HepG2 (cell line): ENCODE measurements around the gene THUMPD1. TPM values are rescaled to one million over a fixed set of nuclear protein-coding genes. Genes with fewer than 3 reads are reported as not detected.

ENCODE experiments used
- ATAC-seq: fragments of 200-7000 bp; cut with Tn5 transposase; 3 replicates; pipeline ENCODE4 v1.9.1; 2020; ENCODE audit warnings: mild to moderate bottlenecking, moderate library complexity
- BruUV-seq: library from RNA; stranded (reverse); fragments of 400-500 nt; replicated peaks from 2 replicates; lab custom pipeline; 2021; lab: Mats Ljungman, UMichigan
- CTCF ChIA-PET: fragments of 300-600 bp; formaldehyde crosslinking; extraction: SDS; loops from one replicate; lab custom pipeline; 2021; ENCODE audit warnings: low total read pairs, inconsistent platforms, low intra/inter-chr PET ratio; lab: Yijun Ruan, JAX
- POLR2A ChIA-PET: fragments of 350-600 bp; sonication (Branson Sonifier 250); formaldehyde crosslinking; loops from one replicate; lab custom pipeline; 2020; ENCODE audit warnings: antibody characterized with exemption, inconsistent platforms; lab: Yijun Ruan, JAX
- DNase-seq: peaks from one replicate; pipeline ENCODE4 v3.0.0-alpha.2; 2015; ENCODE audit warnings: low spot score
- FAIRE-seq: peaks from 3 replicates; lab custom pipeline; 2011; peaks lifted over from hg19 to GRCh38; lab: Jason Lieb, UNC
- H2AFZ ChIP-seq: one replicate; pipeline ENCODE4 v1.6.1; 2011; ENCODE audit warnings: low read length, inconsistent platforms
- H3K27ac ChIP-seq: fragments of 300-600 bp; 3 replicates; pipeline ENCODE4 v1.8.0; 2011; ENCODE audit warnings: mixed run types, mild to moderate bottlenecking, mixed read lengths, low read length, inconsistent platforms; ENCODE audit not compliant: insufficient read depth; ENCODE audit errors: extremely low read length
- H3K27me3 ChIP-seq, 2 experiments: fragments of 200-600 bp in 1 of 2; 2 replicates in 1 of 2; 3 replicates in 1 of 2; pipeline versions ENCODE4 v1.6.0 to v1.8.0; 2011; ENCODE audit warnings: low read length in 2 of 2, mild to moderate bottlenecking in 2 of 2, moderate library complexity in 2 of 2, inconsistent platforms in 1 of 2; ENCODE audit not compliant: insufficient read depth in 2 of 2, control insufficient read depth in 1 of 2
- H3K36me3 ChIP-seq, 2 experiments: fragments of 200-600 bp in 1 of 2; replicated peaks in 1 of 2; 2 replicates in 1 of 2; 3 replicates in 1 of 2; pipeline versions ENCODE4 v1.5.1 to v1.8.0; 2011; ENCODE audit warnings: low read length in 2 of 2, inconsistent platforms in 1 of 2; ENCODE audit not compliant: insufficient read depth in 2 of 2, control insufficient read depth in 1 of 2
- H3K4me1 ChIP-seq: 2 replicates; pipeline ENCODE4 v1.5.1; 2012; ENCODE audit warnings: low read length, inconsistent platforms; ENCODE audit not compliant: insufficient read depth
- H3K4me2 ChIP-seq: 2 replicates; pipeline ENCODE4 v1.6.0; 2011; ENCODE audit warnings: low read depth, low read length, inconsistent platforms
- H3K4me3 ChIP-seq, 3 experiments: fragments of 200-600 bp in 1 of 3; sonication (generic), shearing (Covaris generic) in 1 of 3; replicated peaks in 1 of 3; 2 replicates each; pipeline ENCODE4 v1.5.1; 2011 to 2016; ENCODE audit warnings: low read length in 3 of 3, inconsistent platforms in 2 of 3, low read depth in 2 of 3, mild to moderate bottlenecking in 2 of 3, control low read depth in 1 of 3, mixed read lengths in 1 of 3; ENCODE audit not compliant: insufficient read depth in 1 of 3
- H3K79me2 ChIP-seq: one replicate; pipeline ENCODE4 v1.6.1; 2011; ENCODE audit warnings: low read length, inconsistent platforms; ENCODE audit not compliant: insufficient read depth
- H3K9ac ChIP-seq: 2 replicates; pipeline ENCODE4 v1.6.0; 2011; ENCODE audit warnings: mild to moderate bottlenecking, low read depth, low read length, inconsistent platforms; ENCODE audit not compliant: insufficient read depth
- H3K9me3 ChIP-seq: 2 replicates; pipeline ENCODE4 v1.5.1; 2012; ENCODE audit warnings: mild to moderate bottlenecking, low read length
- H4K20me1 ChIP-seq: 2 replicates; pipeline ENCODE4 v1.6.0; 2011; ENCODE audit warnings: inconsistent platforms, mild to moderate bottlenecking, low read length, moderate library complexity; ENCODE audit not compliant: insufficient read depth
- CEBPB ChIP-seq: IDR thresholded peaks from 2 replicates; pipeline ENCODE4 v1.6.1; 2011; ENCODE audit warnings: low read depth, low read length, improper control_type of control experiment, borderline replicate concordance
- DDIT3 ChIP-seq: sonication (generic); formaldehyde crosslinking; IDR thresholded peaks from 2 replicates; pipeline ENCODE4 v1.4.0; 2020; ENCODE audit warnings: mild to moderate bottlenecking, missing genetic modification reagents
- EEA1 ChIP-seq: sonication (generic); formaldehyde crosslinking; IDR thresholded peaks from 2 replicates; pipeline ENCODE4 v1.5.1; 2020; ENCODE audit warnings: mild to moderate bottlenecking, missing genetic modification reagents, borderline replicate concordance
- HNRNPUL1 ChIP-seq: fragments of 200-400 bp; formaldehyde crosslinking; IDR thresholded peaks from 2 replicates; pipeline ENCODE4 v1.6.1; 2017; ENCODE audit warnings: low read depth, mild to moderate bottlenecking, low read length, moderate library complexity
- MAFF ChIP-seq: IDR thresholded peaks from 2 replicates; pipeline ENCODE4 v1.6.1; 2011; ENCODE audit warnings: low read depth, low read length, improper control_type of control experiment
- MAFK ChIP-seq, 2 experiments: IDR thresholded peaks in 1 of 2; conservative IDR thresholded peaks in 1 of 2; 2 replicates each; pipeline ENCODE4 v1.6.1; 2011; ENCODE audit warnings: improper control_type of control experiment in 2 of 2, low read length in 2 of 2
- NFKB2 ChIP-seq: sonication (generic); formaldehyde crosslinking; IDR thresholded peaks from 2 replicates; pipeline ENCODE4 v1.4.0; 2020; ENCODE audit warnings: missing genetic modification reagents, borderline replicate concordance
- NFRKB ChIP-seq: fragments of 450-650 bp; IDR thresholded peaks from 2 replicates; pipeline ENCODE4 v1.6.1; 2017
- PCBP2 ChIP-seq: fragments of 200-400 bp; formaldehyde crosslinking; optimal IDR thresholded peaks from 2 replicates; pipeline ENCODE3; 2018; ENCODE audit warnings: low read length, low read depth; ENCODE audit not compliant: poor library complexity, severe bottlenecking
- REXO4 ChIP-seq: sonication (generic); formaldehyde crosslinking; IDR thresholded peaks from 2 replicates; pipeline ENCODE4 v1.8.0; 2022; ENCODE audit warnings: missing genetic modification reagents, mild to moderate bottlenecking, borderline replicate concordance
- TOE1 ChIP-seq: sonication (generic); formaldehyde crosslinking; IDR thresholded peaks from 2 replicates; pipeline ENCODE4 v1.4.0; 2020; ENCODE audit warnings: mild to moderate bottlenecking, missing genetic modification reagents
- ZC3H4 ChIP-seq: sonication (generic); formaldehyde crosslinking; IDR thresholded peaks from 2 replicates; pipeline ENCODE4 v1.4.0; 2020; ENCODE audit warnings: missing genetic modification reagents, borderline replicate concordance
- ZHX1 ChIP-seq: sonication (generic); formaldehyde crosslinking; IDR thresholded peaks from 2 replicates; pipeline ENCODE4 v1.8.1; 2022; ENCODE audit warnings: low read depth, mild to moderate bottlenecking, missing genetic modification reagents
- ZNF282 ChIP-seq: fragments of 450-650 bp; IDR thresholded peaks from 2 replicates; pipeline ENCODE4 v1.6.1; 2018; ENCODE audit not compliant: partially characterized antibody
- ZNF652 ChIP-seq: IDR thresholded peaks from 2 replicates; pipeline ENCODE4 v1.6.1; 2016; ENCODE audit warnings: low read depth, borderline replicate concordance
- ZNF768 ChIP-seq: sonication (generic); formaldehyde crosslinking; IDR thresholded peaks from 2 replicates; pipeline ENCODE4 v1.4.0; 2020; ENCODE audit warnings: missing genetic modification reagents
- ZSCAN29 ChIP-seq: sonication (generic); formaldehyde crosslinking; conservative IDR thresholded peaks from 2 replicates; pipeline ENCODE4 v1.4.0; 2020; ENCODE audit warnings: mild to moderate bottlenecking, missing genetic modification reagents
- WGBS: methylation state at CpG from one replicate; pipeline ENCODE4 v1.1.6; 2017; ENCODE audit warnings: low lambda C conversion rate; 5-methylcytosine and 5-hydroxymethylcytosine counted together
- in situ Hi-C: cut with HindIII; loops from 2 replicates; pipeline ENCODE4 v1.10.0; 2017; ENCODE audit warnings: low pct_unique_long_range_greater_than_20kb; ENCODE audit not compliant: extremely low pct_ligation_motif_present
- intact Hi-C: fragments of 100-400 bp; cut with micrococcal nuclease; formaldehyde crosslinking; loops from one replicate; pipeline ENCODE4 v1.10.0; 2022; ENCODE audit not compliant: unreplicated experiment
- polyA plus RNA-seq, 8 experiments: library from polyadenylated mRNA; depleted of rRNA in 3 of 8; stranded (reverse) in 7 of 8; unstranded in 1 of 8; fragments of >200 nt; fragmentation: Illumina TruSeq in 4 of 8; extraction: Trizol in 4 of 8; gene quantifications; 2 replicates each; pipeline versions ENCODE4 v1.2.1 to v1.2.3, GENCODE V29; 2011 to 2016; ENCODE audit warnings: low read depth in 4 of 8, missing spikeins in 1 of 8, mixed read lengths in 1 of 8; ENCODE audit not compliant: insufficient read depth in 1 of 8
- total RNA-seq, 5 experiments: library from RNA; depleted of rRNA; stranded (reverse); fragments of >200 nt; fragmentation: Illumina TruSeq; extraction: Trizol; gene quantifications; 2 replicates each; pipeline ENCODE4 v1.2.3, GENCODE V29; 2016; ENCODE audit warnings: low read depth in 1 of 5

THUMPD1 gene
- total and polyA plus RNA-seq, 2 of the 13 experiments (the other 11 are each of a cell fraction or from before 2014, with no cell fraction given): 22.7 to 69.1 TPM

- FAIRE-seq (no peak), ATAC-seq (no peak), DNase-seq (no peak)
- Histone ChIP-seq H3K4me3 (no peak overlapping the region), H3K4me1 (no peaks in the 10 kb centered on the region), H3K79me2 (no peaks in the 10 kb centered on the region), H3K9ac (no peak overlapping the region), H3K27ac (no peak overlapping the region), H2AFZ (no peak overlapping the region), H3K4me2 (no peak overlapping the region), H3K9me3 (no peaks in the 10 kb centered on the region), H4K20me1 (no peaks in the 10 kb centered on the region), H3K27me3 (no peaks in the 10 kb centered on the region), H3K36me3 (peaks cover 11 to 14% of the 10 kb centered on the region in 2 experiments; a peak in 4 of 5 replicates)
- 91% methylated on average over 3 of the region's 3 CpGs for WGBS
- no TSS peak for BruUV-seq
- ChIA-PET CTCF (no interaction called here), POLR2A (no interaction called here)
- TF ChIP-seq ZHX1 (CRISPR knock-in tag): no peak
- no peak for TF ChIP-seq EEA1 (CRISPR knock-in tag)
- TF ChIP-seq NFRKB: no peak
- TF ChIP-seq HNRNPUL1: no peak
- TF ChIP-seq ZSCAN29 (CRISPR knock-in tag): no peak
- in situ Hi-C loops: no loop called here
- intact Hi-C loops: no loop called here
Measured at GRCh38 chr16:20773679-20774078, 32.1 kb upstream of the THUMPD1 start.

- Histone ChIP-seq H2AFZ (no peak overlapping the region), H3K4me1 (peaks cover 28% of the 10 kb centered on the region), H4K20me1 (no peaks in the 10 kb centered on the region), H3K27ac (no peak overlapping the region), H3K9ac (no peak overlapping the region), H3K4me2 (no peak overlapping the region), H3K27me3 (no peaks in the 10 kb centered on the region), H3K9me3 (no peaks in the 10 kb centered on the region), H3K4me3 (no peak overlapping the region), H3K79me2 (no peaks in the 10 kb centered on the region), H3K36me3 (0 out of 5 replicates have a peak, but pooled peaks cover 0 to 1% of the 10 kb centered on the region in 2 experiments)
- no peak for DNase-seq
- CTCF ChIA-PET: no interaction called here
- FAIRE-seq: no peak
- ATAC-seq: no peak
- intact Hi-C loops: no loop called here
- POLR2A ChIA-PET: no interaction called here
- WGBS: 96% methylated on average over 1 of the region's 1 CpG
- in situ Hi-C loops: no loop called here
- no TSS peak for BruUV-seq
- TF ChIP-seq ZNF282 (no peak), ZC3H4 (CRISPR knock-in tag) (no peak), NFKB2 (no peak), ZNF652 (CRISPR knock-in tag) (no peak), DDIT3 (CRISPR knock-in tag) (no peak), PCBP2 (no peak), TOE1 (CRISPR knock-in tag) (no peak), MAFF (peak; percentile 94), MAFK (conservative IDR thresholded peaks at IDR 0.05 in 1 of 2, IDR thresholded peaks at IDR 0.05 in 1 of 2; ENCODE audit: low read length in 2 of 2) (peak; percentile 91 to 96), ZNF768 (CRISPR knock-in tag) (no peak), CEBPB (no peak), REXO4 (no peak)
Measured at GRCh38 chr16:20768818-20769217, 27.2 kb upstream of the THUMPD1 start.
